Suprapubic skin (tissue), 3 donors: Measurements from ENCODE around the gene FLT4.

Experiments used
- CTCF ChIP-seq, 2 donors: fragments of 200-600 bp in 1 of 2; fragments of 450-650 bp in 1 of 2; sonication (generic) in 1 of 2; IDR thresholded peaks; one replicate each; pipeline ENCODE4 v1.5.1; 2016 to 2019; ENCODE audit warnings: antibody characterized with exemption in 2 of 2, mild to moderate bottlenecking in 1 of 2, moderate library complexity in 1 of 2
- POLR2AphosphoS5 ChIP-seq, 3 donors: sonication (generic); formaldehyde crosslinking; IDR thresholded peaks; one replicate each; pipeline ENCODE4 v1.6.1; 2017; ENCODE audit warnings: antibody characterized with exemption in 3 of 3

GRCh38 chr5:180563994-180564393, 85.4 kb downstream of the FLT4 start:
- TF ChIP-seq POLR2AphosphoS5 (IDR thresholded peaks at IDR 0.05) (no peak), CTCF (IDR thresholded peaks at IDR 0.05) (no peak)
